ENCODE results near the gene MMP24OS.

MMP24OS gene

GRCh38 chr20:35290186-35290886 is 12.4 kb upstream of the MMP24OS start:
- no peak for DNase-seq

DNA sequence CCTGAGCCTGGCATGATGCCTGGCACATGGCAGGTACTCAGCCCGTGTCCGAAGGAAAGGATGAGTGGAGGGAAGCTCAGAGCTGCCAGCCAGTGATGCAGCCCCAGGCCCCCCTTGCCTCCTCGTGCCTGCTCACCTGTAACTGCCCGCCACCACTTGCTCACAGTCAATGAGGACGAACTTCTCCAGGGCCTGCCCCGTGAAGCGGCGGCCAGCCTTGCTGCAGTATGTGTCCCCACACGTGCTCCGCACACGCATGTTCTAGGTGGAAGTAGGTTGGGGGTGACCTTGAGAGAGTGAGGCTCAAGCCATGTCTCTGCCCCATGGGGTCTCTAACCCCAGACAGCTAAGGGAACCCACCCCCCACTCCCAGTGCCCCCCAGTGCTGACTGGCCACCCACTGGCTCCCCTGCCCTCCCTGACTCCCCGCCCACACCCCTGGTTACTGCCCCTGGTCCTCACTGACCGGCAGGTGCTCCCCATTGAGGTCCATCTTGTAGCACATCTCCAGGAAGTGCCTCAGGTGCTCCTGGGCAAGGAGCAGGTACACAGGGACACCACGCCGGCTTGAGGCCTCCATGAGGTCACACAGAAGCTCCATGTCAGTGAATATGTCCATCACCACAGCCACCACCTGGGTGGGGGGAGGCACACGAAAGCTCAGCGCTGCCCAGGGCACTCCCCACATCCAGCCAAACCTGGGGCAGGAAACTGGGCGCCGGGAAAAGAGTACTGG is 10.6 kb upstream of the MMP24OS start:
- no peak for DNase-seq

DNA sequence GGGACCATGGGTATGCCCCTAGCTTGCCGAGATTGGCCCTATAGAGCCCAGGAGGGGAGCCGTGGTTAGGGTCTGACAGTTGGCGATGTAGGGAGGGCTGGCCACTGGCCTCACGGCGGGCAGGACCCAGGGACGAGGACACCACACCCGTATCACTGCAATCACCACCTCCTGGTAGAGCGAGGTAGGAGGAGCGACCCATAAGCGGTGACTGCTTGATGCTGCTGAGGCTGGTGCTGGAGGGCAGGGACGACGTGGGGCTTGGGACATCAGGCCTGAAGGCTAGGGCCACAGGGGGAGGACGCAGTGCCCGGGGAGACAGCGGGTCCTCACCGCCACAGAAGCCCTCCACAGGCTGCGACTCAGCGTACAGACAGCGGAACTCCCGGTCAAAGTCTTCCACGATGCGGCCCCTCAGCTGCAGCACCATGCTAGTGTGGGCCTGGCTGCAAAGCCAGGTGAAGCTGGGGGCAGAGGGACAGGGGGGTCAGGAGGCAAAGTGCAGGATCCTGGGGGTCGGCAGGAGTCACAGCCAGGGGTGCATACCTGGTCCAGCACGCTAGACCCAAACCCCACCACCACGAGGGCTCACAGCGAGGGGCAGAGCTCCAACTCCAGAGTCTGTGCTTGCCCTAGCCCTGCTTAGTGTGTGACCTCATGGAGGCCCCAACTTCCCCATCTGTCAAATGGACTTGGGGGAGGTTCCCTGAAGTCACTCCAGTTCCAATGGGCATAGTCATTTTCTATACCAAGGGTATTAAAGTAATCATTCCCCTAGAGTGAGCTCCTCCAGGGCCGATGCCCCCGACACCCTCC is 9.8 kb upstream of the MMP24OS start:
- no peak for DNase-seq

GRCh38 chr20:35286899-35287508 is 9.1 kb upstream of the MMP24OS start:
- DNase-seq = no peak

DNA sequence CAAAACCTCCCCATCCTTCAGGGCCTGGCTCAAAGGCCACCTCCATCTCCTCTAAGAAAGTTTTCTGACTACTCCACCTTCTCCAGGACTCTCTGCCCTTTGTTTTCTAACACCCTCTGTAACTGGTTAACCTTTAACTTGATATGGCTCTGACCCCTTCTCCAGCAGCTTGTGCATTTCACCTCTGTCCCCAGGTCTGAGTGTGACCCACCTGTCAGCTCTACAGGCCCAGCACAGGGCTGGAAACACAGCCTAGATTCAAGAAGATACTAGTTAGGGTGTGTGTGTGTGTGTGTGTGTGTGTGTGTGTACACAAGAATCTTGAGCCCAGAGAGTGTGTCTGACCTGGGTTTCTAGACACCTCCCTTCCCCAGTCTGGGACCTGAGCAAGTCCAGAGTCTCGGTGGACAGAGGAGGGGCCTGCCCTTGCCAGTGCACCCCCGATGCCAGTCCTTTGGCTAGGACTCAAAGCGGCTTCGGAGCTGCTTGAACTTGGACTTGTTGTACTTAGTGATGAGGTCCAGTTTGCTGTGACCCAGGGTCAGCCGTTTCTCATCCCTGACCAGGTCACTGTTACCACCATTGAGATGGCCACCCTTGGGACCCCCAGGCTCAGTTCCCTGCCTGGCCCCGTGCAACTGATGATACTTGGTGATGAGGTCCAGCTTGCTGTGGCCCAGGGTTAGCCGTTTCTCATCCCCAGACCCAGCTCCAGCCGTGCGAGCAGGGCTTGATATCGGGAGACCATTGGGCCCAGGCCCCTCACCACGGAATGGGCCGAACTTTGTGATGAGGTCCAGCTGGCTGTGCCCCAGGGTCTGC is 8.4 kb upstream of the MMP24OS start:
- DNase-seq = no peak

DNA sequence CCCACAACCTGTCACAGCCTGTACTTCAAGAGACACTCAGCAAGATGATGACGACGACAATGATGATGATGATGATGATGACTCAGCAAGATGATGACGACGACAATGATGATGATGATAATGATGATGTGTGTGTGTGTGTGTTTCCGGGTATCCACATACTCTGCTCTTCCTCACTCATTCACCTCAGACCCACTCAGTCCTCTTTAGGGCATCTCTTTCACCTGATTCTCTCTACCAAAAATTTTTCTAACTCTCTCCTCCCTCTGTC is 7.8 kb upstream of the MMP24OS start:
- DNase-seq = no peak

DNA sequence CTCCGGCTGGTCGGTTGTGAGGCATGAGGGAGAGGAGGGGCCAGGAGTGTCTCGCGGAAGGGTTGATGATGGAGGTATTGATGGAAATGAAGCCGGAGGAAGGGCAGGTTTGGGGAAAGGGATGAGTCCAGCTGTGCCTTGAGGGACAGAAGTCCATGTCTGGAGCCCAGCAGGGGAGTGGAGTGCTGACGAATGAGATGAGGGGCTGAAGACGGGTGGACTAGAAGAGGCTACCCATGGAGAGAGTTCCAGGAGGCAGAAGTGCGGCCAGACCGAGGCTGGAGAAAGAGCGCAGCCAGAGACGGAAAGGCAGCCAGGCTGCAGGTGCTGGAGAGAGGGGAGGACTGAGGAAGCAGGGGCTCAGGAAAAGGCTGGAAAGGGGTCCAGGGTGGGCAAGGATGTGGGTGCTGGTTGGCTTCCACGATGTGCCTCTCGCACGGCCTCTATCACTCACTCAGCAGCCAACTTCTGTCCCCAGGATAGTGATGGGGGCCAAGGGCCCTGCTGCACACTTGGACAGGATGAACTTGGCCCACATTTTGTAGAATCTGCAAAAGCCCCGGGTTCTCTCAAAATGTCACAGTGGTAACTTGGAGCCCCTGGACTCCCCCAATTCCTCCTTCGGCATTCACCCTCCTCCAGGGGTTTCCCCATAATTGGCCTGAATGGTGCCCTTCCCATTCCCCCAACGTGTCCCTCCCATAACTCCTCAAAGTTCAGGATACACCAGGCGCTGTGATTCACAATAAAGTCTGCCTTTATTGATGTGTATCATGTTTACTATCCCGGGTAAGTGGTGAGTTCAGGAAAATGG is 7.3 kb upstream of the MMP24OS start:
- no peak for DNase-seq

DNA sequence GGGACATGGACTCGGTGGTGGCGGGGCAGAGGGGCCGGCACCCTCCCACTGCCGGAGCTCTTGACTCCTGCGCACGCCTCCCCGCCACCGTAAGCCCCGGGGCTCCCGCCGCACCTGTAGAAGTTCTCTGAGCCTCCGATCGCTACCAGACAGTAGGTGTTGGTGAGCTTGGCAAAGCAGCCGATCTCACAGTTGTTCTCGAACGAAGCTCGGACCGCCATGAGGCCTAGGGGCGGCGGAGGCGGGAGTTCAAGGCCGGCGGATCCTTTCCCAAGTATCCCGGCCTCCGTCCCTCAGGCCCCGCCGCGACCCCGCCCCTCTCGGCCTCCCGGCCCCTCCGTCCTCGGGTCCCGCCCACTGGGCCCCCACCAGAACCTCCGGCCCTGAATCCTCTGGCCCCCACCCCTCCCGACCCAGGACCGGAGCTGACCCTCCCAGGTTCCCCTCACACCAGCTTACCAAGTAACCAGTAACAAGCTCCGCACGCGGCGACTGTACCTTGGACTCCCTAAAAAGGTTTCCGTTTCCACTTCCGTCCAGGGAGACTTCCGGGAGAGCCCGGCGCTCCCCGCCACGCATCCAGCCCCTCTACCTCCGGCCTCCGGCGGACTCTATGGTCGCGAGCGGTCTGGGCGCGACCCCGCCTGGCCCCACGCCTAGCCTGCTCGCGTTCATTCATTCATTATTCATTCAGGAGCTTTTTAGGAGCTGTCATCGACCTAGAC is 6.5 kb upstream of the MMP24OS start, which contains the start of gene EIF6:
EIF6 (minus strand) TSS at position 506 of the 725 bp plus-strand sequence; CDS start at position 221, 285 bp downstream.
- peak; percentile 79 for DNase-seq

DNA sequence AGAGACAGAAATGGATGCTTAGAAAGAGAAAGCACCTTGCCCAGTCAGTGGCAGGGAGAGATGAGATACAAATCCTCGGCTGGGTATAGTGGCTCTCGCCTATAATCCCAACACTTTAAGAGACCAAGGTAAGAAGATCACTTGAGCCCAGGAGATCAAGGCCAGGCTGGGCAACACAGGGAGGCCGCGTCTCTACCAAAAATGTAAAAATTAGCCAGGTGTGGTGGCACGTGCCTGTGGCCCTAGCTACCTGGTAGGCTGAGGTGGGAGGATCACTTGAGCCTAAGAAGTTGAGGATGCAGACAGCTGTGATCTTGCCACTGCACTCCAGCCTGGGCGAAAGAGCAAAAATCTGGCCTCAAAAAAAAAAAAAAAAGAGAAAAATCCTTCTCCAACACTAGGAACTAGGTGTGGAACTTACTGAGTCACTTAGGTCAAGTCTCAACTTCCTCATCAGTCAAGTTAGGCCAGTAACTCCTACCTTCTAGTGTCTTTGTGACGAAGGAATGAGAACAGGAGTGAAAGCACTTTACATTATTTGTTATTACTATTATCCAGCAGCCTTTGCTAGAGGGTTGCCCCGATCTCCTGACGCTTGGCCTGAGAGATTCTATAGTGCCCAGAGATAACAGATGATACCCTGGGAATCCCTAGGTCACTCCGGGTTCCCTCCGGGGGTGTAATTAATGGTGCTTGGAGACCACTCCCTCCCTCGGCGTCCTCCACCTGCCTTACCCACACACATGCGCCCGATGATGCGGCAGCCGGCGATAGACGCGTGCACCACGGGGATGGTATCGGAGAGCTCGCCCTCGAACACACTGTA is 5.7 kb upstream of the MMP24OS start:
- DNase-seq = no peak

DNA sequence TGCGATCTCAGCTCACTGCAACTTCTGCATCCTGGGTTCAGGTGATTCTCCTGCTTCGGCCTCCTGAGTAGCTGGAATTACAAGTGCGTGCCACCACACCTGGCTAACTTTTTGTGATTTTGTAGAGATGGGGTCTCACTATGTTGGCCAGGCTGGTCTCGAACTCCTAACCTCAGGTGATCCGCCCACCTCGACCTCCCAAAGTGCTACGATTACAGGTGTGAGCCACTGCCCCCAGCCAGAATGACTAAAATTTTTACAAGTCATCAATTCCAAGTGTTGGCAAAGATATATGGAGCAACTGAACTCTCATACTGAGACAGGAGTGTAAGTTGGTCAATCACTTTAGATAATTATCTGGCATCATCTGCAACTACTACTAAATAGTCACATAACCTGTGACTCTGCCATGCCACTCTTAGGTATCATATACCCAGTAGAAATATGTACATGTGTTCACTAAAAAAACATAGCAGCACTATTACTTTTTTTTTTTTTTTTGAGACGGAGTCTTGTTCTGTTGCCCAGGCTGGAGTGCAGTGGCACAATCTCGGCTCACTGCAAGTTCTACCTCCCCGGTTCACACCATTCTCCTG is 3.7 kb upstream of the MMP24OS start:
- no peak for DNase-seq

GRCh38 chr20:35280523-35280922 is 2.6 kb upstream of the MMP24OS start:
- no peak for DNase-seq

- no peak for DNase-seq
Measured at GRCh38 chr20:35279533-35280174, 1.7 kb upstream of the MMP24OS start.

DNA sequence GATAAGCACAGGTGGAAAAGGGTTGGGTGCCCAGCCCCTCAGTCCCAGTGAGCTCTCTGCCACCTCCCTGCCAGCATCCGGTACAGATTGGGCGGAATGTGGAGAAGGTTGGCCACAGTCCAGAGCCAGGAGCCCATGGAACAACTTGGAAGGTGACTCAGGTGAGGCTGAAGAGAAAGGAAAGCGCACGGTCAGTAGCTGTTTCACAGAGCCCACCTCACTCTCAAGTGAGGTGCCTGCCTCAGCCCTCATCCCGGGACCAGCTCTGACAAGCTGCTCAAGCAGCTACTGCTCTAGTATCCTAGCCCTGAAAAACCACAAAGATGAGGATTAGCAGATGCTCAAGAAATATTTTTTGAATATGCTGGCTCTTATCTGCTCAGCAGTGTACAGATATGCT is 1.1 kb upstream of the MMP24OS start:
- DNase-seq = no peak

DNA sequence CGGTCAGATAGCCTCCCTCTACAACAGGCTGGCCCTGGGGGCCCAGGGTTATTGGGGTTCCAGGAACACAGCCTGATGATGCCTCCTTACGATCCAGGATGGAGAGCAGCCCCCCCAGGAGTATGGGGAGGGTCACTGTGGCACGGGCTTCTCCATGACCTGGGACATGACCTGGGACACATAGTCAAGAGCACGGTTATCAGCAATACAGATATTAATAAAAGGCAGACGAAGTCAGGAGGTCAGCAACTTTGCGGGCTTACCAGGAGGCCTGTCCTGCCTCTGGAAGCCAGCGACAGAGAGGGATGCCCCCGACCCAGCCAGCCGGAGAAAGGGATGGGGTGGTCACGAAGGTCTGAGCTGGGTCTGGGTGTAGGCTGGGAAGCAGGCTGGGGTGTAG is 795 bp downstream of the MMP24OS start:
- DNase-seq = no peak

- no peak for DNase-seq
Measured at GRCh38 chr20:35276408-35276807, 1.5 kb downstream of the MMP24OS start.

GRCh38 chr20:35275741-35276251 is 2.1 kb downstream of the MMP24OS start:
- no peak for DNase-seq

- DNase-seq = no peak
Measured at GRCh38 chr20:35274172-35275092, 3.5 kb downstream of the MMP24OS start.
